OCI-LY1 (cell line): ENCODE measurements around the gene DNM2.

Experiments used
- H2AFZ ChIP-seq: fragments of 200-600 bp; sonication (generic), shearing (Covaris generic); 2 replicates; pipeline ENCODE4 v1.6.0; 2014; ENCODE audit warnings: antibody characterized with exemption, mild to moderate bottlenecking, low read length
- H3F3A ChIP-seq: fragments of 200-600 bp; sonication (generic), shearing (Covaris generic); 2 replicates; pipeline ENCODE4 v1.6.0; 2014; ENCODE audit warnings: mild to moderate bottlenecking, antibody characterized with exemption, low read length, moderate library complexity; ENCODE audit not compliant: insufficient read depth
- H3K27ac ChIP-seq: fragments of 200-600 bp; sonication (generic); 2 replicates; pipeline ENCODE4 v1.5.1; 2014; ENCODE audit warnings: low read length, mixed run types, mild to moderate bottlenecking, low read depth; ENCODE audit not compliant: poor library complexity, severe bottlenecking
- H3K27me3 ChIP-seq: fragments of 200-600 bp; sonication (generic); 2 replicates; pipeline ENCODE4 v1.6.0; 2014; ENCODE audit warnings: antibody characterized with exemption, mild to moderate bottlenecking, low read length, moderate library complexity; ENCODE audit not compliant: insufficient read depth
- H3K36me3 ChIP-seq: fragments of 200-600 bp; sonication (generic); 2 replicates; pipeline ENCODE4 v1.6.1; 2014; ENCODE audit warnings: mild to moderate bottlenecking, antibody characterized with exemption, low read length, moderate library complexity, mixed read lengths; ENCODE audit not compliant: insufficient read depth
- H3K4me1 ChIP-seq: fragments of 200-600 bp; sonication (generic); 2 replicates; pipeline ENCODE4 v1.5.1; 2014; ENCODE audit warnings: mild to moderate bottlenecking, low read length, moderate library complexity; ENCODE audit not compliant: insufficient read depth, severe bottlenecking
- H3K4me2 ChIP-seq: fragments of 200-600 bp; sonication (generic), shearing (Covaris generic); 2 replicates; pipeline ENCODE4 v1.6.1; 2014; ENCODE audit warnings: low read length
- H3K4me3 ChIP-seq: fragments of 200-600 bp; sonication (generic); 2 replicates; pipeline ENCODE4 v1.5.1; 2014; ENCODE audit warnings: low read length, low read depth, mild to moderate bottlenecking, mixed read lengths; ENCODE audit not compliant: poor library complexity, severe bottlenecking
- H3K79me2 ChIP-seq: fragments of 200-600 bp; shearing (Covaris generic); 2 replicates; pipeline ENCODE4 v1.6.1; 2016; ENCODE audit warnings: mixed run types, low read length, mixed read lengths; ENCODE audit not compliant: insufficient read depth
- H3K9ac ChIP-seq: fragments of 200-600 bp; sonication (generic), shearing (Covaris generic); 2 replicates; pipeline ENCODE4 v1.6.1; 2014; ENCODE audit warnings: mild to moderate bottlenecking, low read length, mixed read lengths
- H3K9me2 ChIP-seq: fragments of 200-600 bp; sonication (generic), shearing (Covaris generic); 2 replicates; pipeline ENCODE4 v1.6.1; 2014; ENCODE audit warnings: low read depth, mild to moderate bottlenecking, low read length, mixed read lengths
- H3K9me3 ChIP-seq: fragments of 200-600 bp; shearing (Covaris generic); 2 replicates; pipeline ENCODE4 v1.6.1; 2014; ENCODE audit warnings: low read length, mixed read lengths
- H4K20me1 ChIP-seq: fragments of 200-600 bp; sonication (generic), shearing (Covaris generic); 2 replicates; pipeline ENCODE4 v1.6.0; 2016; ENCODE audit warnings: mild to moderate bottlenecking, low read length; ENCODE audit not compliant: insufficient read depth
- EZH2 ChIP-seq: fragments of 200-600 bp; sonication (generic), shearing (Covaris generic); IDR thresholded peaks from 2 replicates; pipeline ENCODE4 v1.8.0; 2017; ENCODE audit warnings: borderline replicate concordance, mixed run types, mild to moderate bottlenecking, antibody characterized with exemption, low read length, moderate library complexity, mixed read lengths
- TF ChIP-seq, protein P1 (sequence below): fragments of 200-600 bp; sonication (generic), shearing (Covaris generic); IDR thresholded peaks from 2 replicates; pipeline ENCODE4 v1.5.1; 2017; ENCODE audit warnings: mild to moderate bottlenecking, antibody characterized with exemption, low read length, moderate library complexity, mixed read lengths

DNM2 gene

DNA sequence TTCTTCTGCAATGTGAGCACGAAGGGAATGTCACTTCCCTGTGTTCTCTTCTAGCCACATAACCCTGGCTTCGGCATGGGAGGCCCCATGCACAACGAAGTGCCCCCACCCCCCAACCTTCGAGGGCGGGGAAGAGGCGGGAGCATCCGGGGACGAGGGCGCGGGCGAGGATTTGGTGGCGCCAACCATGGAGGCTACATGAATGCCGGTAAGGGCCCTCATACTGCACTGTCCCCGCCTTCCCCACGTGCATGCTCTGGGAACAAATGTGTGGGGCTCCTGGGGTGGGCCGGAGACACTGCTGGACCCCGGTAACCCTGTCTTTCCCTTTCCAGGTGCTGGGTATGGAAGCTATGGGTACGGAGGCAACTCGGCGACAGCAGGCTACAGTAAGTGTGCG is 34.3 kb upstream of the DNM2 start:
- H3K4me2 ChIP-seq, result no peak overlapping the region
- no peaks in the 10 kb centered on the region for H3K9me2 ChIP-seq
- H3K9me3 ChIP-seq, result no peaks in the 10 kb centered on the region
- no peaks in the 10 kb centered on the region for H3K27me3 ChIP-seq
- H2AFZ ChIP-seq, result no peak overlapping the region
- no peaks in the 10 kb centered on the region for H3K4me1 ChIP-seq
- H3K4me3 ChIP-seq, result no peak overlapping the region
- no peaks in the 10 kb centered on the region for H3K79me2 ChIP-seq
- TF ChIP-seq, protein P1, sequence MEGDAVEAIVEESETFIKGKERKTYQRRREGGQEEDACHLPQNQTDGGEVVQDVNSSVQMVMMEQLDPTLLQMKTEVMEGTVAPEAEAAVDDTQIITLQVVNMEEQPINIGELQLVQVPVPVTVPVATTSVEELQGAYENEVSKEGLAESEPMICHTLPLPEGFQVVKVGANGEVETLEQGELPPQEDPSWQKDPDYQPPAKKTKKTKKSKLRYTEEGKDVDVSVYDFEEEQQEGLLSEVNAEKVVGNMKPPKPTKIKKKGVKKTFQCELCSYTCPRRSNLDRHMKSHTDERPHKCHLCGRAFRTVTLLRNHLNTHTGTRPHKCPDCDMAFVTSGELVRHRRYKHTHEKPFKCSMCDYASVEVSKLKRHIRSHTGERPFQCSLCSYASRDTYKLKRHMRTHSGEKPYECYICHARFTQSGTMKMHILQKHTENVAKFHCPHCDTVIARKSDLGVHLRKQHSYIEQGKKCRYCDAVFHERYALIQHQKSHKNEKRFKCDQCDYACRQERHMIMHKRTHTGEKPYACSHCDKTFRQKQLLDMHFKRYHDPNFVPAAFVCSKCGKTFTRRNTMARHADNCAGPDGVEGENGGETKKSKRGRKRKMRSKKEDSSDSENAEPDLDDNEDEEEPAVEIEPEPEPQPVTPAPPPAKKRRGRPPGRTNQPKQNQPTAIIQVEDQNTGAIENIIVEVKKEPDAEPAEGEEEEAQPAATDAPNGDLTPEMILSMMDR, result no peak
- TF ChIP-seq EZH2, result no peak
- no peak overlapping the region for H3K27ac ChIP-seq
- 0 out of 2 replicates have a peak, but pooled peaks cover 5% of the 10 kb centered on the region for H3F3A ChIP-seq
- no peak overlapping the region for H3K9ac ChIP-seq
- H3K36me3 ChIP-seq, result peaks cover 99% of the 10 kb centered on the region
- H4K20me1 ChIP-seq, result no peaks in the 10 kb centered on the region

DNA sequence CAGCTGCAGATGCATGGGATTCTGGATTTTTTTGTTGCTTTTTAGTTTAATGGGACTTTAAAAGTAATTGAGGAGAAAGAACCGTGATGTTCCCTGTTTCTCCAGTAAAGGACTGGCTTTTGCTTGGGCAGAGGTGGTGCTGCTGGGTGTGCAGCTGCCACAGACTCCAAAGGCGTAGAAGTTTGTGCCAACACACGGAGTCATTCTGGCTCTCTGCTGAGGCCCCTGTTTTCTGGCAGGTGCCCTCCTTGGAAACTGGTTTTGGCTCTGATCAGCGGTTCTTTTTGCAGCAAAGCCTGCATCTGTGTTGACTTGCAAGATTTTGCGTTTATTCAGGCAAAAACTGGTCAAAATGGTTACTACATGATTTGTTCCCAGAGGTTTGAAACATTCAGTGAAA is 32.7 kb upstream of the DNM2 start:
- H3K9me3 ChIP-seq, result no peaks in the 10 kb centered on the region
- no peaks in the 10 kb centered on the region for H3K27me3 ChIP-seq
- H3K27ac ChIP-seq, result no peak overlapping the region
- H2AFZ ChIP-seq, result no peak overlapping the region
- H3K4me3 ChIP-seq, result no peak overlapping the region
- H4K20me1 ChIP-seq, result no peaks in the 10 kb centered on the region
- peaks cover 99% of the 10 kb centered on the region for H3K36me3 ChIP-seq
- no peak overlapping the region for H3K9ac ChIP-seq
- H3F3A ChIP-seq, result 0 out of 2 replicates have a peak, but pooled peaks cover 5% of the 10 kb centered on the region
- H3K4me2 ChIP-seq, result no peak overlapping the region
- no peak for TF ChIP-seq EZH2
- TF ChIP-seq, protein P1, result no peak
- no peaks in the 10 kb centered on the region for H3K79me2 ChIP-seq
- H3K9me2 ChIP-seq, result no peaks in the 10 kb centered on the region
- no peaks in the 10 kb centered on the region for H3K4me1 ChIP-seq

DNA sequence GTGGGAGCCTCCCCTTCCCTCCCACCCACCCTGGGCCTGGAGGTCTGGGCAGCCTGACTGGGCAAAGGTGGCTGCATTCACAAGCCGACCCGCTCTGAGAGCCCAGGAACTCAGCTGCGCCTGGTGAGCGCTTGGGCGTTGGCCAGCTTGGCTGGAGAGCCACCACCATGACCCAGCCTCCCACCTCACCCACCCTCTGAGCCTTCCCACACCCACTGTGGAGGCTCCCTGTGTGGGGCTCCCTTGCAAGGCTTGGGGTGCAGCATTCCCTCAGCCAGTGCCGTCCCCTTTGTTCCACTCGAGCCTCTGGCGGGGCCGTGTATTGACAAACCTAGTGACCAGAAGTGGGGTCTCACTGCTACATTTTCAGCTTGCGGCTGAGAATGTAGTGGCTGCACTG is 31.7 kb upstream of the DNM2 start:
- peaks cover 99% of the 10 kb centered on the region for H3K36me3 ChIP-seq
- no peaks in the 10 kb centered on the region for H4K20me1 ChIP-seq

More for the DNA sequence above, 31.7 kb upstream of the DNM2 start:
- TF ChIP-seq, protein P1, result no peak
- TF ChIP-seq EZH2, result no peak
- H3F3A ChIP-seq, result 0 out of 2 replicates have a peak, but pooled peaks cover 4% of the 10 kb centered on the region
- H3K4me2 ChIP-seq, result no peak overlapping the region
- no peaks in the 10 kb centered on the region for H3K79me2 ChIP-seq
- H3K4me3 ChIP-seq, result no peak overlapping the region
- H3K27ac ChIP-seq, result no peak overlapping the region
- no peaks in the 10 kb centered on the region for H3K4me1 ChIP-seq
- H2AFZ ChIP-seq, result no peak overlapping the region
- no peaks in the 10 kb centered on the region for H3K9me2 ChIP-seq
- H3K9me3 ChIP-seq, result no peaks in the 10 kb centered on the region
- no peak overlapping the region for H3K9ac ChIP-seq
- no peaks in the 10 kb centered on the region for H3K27me3 ChIP-seq
